GM18526 (cell line): ENCODE results near the gene DEGS2.
A peak's percentile ranks its signal among the peaks of the same experiment; 100 is the strongest.

Experiments used
- POLR2A ChIP-seq: IDR thresholded peaks from 3 replicates; pipeline ENCODE4 v1.6.1; 2011; ENCODE audit not compliant: insufficient read length; ENCODE audit errors: extremely low read depth

DEGS2 gene

DNA sequence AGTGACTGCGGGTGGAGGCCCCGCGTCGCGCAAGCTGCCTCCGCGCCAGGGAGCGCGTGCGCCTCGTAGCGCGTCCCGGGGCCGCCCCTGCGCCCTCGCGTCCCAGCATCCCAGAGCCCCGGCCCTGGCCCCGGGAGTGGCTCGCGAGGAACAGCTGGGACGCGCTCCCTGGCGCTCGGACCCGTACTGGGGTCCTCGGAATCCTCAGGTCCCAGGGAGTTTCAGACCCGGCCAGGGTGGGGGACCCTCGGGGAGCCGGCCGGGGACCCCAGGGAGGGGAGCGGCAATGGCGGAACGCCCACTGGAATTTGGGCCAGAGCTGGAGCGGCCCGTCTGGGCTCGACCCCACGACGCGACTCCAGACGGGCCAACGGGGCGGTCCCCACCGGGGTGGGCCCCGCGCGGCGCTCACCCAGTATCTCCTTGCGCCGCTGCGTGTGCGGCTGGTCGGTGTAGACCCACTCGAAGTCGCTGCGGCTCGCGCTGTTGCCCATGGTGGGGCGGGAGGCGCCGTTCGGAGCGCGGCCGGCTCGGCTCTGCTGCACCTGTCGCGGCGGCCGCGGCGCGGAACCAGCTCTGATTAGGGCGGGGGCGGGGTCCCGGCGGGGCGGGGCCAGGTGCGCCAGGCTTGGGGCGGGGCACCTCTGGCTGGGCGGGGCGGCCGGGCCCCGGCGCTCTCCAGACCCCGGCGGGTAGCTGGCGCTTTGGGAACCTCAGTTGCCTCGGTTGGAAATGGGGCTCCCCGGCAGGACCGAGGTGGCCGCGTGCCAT is at the start of gene DEGS2:
Gene DEGS2, minus strand, starts transcription at position 552 of the 771 bp plus-strand sequence. Its CDS starts 58 bp downstream, at position 494.
- no peak for TF ChIP-seq POLR2A

DNA sequence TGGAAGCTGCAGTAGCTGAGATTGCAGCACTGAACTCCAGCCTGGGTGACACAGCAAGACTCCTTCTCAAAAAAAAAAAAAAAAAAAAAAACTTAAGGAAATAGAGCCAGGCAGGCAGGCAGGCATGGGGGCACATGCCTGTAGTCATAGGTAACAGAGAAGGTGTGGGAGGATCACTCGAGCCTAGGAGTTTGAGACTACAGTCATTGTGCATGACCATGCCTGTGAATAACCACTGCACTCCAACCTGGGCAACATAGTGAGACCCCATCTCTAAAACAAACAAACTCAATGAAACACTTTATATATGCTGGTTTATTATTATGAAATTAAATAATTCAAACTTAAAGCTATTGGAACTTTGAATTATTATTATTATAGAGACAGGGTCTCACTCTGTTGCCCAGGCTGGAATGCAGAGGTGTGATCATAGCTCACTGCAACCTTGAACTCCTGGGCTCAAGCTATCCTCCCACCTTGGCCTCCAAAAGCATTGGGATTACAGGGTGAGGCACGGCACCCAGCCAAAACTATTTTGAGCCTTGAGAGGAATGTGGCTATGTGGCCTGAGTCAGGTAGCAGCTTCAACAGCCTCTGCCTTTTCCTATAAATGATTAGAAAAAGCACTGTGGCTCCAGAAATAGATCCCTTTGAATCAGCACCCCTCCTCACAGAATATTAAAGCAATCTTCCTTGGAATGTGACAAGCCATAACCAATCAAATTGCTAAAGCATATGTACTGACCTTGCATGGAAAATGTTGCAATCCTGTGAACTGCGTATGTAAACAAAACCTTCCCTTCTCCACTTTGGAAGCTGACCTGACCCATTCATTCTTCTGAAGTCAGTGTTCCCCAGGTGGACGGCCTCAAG is 44.8 kb upstream of the DEGS2 start:
- TF ChIP-seq POLR2A, result no peak

DNA sequence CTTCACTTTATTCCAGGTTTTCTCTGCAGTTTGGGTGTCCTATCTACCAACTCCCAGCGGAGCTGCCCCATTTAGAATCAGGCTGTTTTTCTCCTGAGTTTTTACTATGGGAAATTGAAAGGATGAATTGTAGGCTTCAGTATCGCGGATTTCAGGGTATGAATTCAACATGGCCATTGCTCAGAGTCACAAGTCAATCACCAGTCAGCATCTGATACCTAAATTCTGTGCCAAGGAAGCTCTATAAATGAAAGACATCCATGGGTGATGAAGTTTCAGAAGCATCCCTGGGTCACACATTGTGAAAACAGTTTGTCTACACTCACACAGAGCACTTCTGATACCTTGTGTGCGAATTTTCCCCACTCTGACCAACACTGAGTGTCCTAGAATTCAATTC is 43.7 kb upstream of the DEGS2 start:
- TF ChIP-seq POLR2A, result no peak

DNA sequence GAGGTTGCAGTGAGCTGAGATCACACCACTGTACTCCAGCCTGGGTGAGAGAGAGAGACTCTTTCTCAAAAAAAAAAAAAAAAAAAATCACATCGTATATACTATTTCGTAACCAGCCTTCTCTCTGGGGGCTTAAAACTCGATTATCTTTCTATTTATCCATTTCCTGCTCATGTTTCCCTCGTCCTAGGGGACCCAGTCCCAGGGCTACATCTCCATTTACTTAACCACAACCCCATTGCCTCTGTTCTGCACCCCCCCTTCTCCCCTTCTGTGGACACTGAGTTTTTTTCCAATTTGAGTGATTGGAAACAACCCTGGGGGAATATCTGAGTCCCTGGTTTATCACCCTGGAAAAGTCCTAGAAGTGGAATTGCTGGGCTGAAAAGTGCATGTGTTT is 43.3 kb upstream of the DEGS2 start:
- TF ChIP-seq POLR2A, result no peak

DNA sequence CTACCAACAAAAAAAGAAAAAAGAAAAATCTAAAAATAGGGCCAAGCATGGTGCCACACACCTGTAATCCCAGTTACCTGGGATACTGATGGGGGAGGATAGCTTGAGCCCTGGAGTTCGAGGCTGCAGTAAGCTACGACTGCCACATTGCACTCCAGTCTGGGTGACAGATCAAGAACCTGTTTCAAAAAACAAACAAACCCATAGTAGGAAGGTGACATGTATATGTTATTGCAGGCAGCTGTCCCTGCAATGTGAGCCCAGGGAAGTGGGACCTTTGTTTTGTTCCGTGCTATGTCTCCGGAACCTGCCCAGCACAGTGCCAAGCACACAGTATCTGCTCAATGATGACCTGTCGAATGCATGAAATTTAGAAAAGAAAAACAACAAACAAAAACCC is 42.3 kb upstream of the DEGS2 start:
- TF ChIP-seq POLR2A, result no peak

DNA sequence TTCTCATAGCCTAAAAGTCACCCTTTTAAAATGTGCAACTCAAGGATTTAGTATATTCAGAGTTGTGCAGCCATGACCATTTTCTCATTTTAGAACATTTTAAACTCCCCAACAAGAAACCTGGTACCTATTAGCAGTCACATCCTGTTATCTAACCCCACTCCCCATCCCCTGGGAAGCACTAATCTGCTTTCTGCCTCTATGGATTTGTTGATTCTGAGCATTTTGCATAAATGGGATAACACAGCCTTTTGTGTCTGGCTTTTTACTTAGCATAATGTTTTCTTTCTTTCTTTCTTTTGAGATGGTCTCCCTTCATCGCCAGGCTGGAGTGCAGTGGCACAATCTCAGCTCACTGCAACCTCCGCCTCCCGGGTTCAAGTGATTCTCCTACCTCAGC is 40.9 kb upstream of the DEGS2 start:
- no peak for TF ChIP-seq POLR2A

DNA sequence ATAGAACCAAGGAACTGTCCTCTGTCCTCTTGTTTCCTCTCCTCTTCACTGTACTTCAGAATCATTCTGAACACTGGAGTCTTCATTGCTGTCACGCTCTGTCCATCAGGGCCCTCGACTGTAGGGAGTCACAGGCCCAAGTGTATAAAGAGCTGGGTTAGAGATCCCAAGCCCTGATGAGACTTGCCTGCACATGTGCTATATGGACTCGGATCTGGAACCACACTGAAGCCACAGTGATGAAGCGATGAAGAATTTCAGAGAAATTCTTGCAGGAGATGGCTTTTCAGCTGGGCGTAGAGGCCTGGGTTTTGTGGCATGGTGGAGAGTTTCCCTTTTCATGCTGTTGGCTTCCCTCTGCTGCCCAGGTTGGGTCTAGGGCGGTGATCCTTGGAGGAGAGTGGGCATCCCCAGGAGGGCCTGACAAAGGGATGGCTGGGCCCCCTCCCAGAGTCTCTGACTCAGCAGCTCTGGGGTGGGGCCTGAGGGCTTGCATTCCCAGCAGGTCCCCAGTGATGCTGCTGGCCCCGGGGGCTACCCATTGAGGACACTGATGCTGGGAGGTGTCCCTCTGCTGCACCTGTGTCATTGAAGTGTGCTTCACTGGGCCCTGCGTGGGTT is 39.9 kb upstream of the DEGS2 start:
- no peak for TF ChIP-seq POLR2A

DNA sequence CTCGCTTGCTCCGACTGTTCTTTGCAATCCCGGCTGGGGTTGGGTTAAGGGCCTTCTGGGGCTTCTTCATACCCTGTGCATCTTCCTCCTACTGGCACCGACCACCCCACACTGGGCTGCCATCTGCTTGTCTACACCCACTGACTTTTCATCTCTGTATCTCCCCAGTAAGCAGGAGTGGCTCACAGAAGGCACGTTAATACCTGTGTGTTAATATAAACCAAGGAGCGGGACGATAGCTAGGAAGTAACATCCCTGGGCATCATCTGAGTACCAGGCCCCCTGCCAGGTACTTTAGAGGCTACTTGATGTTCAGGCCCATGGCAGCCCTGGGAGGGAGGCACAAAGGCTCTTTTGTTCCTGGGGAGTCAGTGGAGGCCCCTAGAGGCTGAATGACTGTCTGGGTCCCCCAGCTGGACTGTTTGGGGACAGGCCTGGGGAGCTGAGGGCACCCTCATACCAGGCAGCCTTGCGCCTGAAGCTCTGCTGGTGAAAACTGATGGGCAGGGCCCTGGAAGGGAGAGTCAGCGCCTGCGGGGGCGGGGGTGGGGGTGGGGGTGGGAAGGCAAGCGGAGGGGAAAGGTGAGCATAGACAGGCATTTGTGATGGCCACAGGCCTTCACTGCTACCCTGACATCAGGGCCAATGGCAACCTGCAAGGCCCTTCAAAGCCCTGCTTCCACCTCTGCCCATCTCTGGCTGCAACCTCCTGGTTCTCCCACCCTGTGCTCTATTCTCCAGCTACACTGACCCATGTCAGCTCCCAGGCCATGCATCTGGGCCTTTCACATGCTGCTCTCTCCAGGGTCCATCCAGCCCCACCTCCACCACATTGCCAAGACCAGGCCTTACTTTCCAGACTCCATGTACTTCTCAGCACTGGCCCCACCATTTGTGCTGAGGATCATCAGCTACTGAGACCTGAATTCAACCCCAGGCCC is 34.2 kb upstream of the DEGS2 start:
- no peak for TF ChIP-seq POLR2A

DNA sequence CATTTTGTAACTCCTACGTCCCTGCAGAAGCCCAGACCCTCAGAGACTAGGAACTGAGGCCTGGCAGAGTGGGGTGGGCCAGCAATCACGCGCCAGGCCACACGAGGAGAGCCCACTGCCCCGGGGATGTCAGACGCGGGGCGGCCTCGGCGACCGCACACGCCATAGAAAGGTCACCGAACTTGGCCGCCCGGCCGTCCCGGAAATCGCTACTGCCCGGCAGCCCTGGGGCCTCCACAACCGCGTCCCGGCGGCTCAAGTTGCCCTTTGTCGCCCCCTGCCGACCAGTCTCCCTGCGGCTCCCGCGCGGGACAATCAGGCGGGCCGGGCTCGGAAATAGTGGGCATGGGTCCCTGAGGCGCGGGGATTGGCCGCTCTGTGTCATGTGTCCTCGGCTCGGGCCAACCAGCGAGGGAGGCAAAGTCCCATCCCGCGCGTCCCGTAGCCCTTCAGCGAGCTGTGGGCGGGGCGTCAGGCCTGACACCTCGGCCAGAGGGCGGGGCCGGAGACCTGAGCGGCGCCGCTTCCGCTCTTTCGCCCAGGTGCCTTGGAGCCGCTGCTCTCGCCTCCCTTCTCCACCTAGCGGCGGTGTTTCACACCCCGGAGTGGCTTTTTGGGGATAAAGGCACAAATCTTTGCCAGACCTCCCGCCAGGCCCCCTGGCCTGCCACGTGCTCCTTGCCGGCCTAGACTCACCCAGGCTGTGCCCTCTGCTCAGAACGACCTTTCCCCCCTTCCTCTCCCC is 33.4 kb upstream of the DEGS2 start:
- peak; percentile 57 for TF ChIP-seq POLR2A

DNA sequence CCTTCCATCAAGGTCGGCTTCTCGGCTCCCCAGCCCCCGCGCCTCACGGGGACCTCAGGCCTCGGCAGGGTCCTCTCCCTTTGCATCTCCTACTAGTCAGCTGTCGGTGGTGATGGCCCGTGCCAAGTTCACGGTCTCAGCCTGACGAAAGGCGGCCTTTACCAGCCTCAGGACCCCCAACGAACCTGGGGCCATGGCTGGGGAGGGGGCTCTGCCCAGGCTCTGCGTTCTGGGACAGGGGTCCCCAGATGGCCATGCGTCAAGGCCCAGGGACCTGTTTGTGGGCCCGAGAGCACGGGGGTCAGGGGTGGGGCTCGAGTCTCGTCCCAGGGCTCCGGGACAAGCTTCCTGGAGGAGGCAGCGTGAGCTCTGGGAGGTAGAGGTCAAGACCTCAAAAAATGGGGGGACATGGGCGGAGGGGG is 32.8 kb upstream of the DEGS2 start:
- no peak for TF ChIP-seq POLR2A

DNA sequence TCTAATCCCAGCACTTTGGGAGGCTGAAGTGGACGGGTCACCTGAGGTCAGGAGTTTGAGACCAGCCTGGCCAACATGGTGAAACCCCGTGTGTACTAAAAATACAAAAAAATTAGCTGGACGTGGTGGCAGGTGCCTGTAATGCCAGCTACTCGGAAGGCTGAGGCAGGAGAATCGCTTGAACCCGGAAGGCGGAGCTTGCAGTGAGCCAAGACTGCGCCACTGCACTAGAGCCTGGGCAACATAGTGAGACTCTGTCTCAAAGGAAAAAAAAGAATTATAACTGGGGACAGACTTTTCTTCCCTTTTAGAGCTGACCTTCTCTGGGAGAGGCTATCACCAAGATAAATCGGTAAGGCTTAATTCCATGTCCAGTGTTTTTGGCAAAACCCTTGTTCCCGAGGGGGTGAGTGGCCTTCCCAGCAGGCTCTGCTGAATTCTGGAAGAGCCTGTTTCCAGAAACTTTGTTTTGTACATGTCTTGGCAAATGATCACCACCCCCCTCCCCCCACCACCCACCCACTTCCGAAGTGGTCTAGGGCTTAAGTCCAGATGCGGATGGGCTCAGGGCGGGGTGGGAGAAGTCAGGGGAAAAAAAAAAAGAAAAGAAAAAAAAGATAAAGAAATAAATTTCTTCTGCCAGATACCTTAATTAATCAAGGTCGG is 32.3 kb upstream of the DEGS2 start:
- TF ChIP-seq POLR2A, result no peak

DNA sequence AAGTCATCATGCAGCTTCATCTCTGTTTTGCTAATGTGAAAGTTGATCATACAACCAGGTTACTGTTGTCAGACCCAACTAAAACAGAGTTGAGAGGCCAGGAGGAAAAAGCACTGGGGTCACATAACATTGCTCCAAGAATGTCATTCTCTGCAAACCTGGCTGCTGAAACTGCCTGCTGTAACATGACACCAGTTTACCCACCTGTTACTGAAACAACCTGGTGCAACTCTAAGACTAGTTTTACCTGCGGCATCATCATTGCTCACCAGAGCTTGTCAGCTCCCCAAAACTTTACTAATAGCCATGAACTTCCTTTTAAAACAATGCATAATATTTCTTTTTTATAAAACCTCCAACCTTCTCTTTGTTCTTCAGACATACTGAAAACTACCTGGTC is 30.7 kb upstream of the DEGS2 start:
- TF ChIP-seq POLR2A, result no peak

DNA sequence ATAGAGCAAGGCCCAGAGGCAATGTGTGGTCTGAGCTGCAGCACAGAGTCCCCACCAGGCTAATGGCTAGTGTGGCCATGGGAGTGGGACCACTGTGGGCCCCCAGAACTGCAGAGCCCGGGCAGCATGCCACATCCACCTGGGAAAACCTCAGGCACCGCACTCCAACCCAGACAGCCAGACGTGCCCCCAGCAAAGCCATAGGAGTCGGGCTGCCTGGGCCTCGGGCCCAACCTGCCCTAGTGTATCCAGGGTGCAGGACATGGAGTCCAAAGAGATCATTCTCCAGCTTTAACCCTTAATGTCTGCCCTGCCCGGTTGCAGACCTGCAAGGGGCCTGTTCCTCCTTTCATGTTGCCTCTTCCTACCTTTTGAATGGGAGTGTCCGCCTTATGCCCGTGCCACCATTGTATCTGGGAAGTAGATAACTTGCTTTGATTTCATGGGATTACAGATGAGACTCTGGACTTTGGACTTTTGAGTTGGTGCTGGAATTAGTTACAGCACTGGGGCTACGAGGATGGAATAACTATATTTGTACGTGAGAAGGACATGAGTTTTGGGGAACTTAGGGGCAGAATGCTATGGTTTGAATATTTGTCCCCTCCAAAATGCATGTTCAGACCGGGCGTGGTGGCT is 29.1 kb upstream of the DEGS2 start:
- TF ChIP-seq POLR2A, result no peak
